Small intestine (tissue), 7 donors: ENCODE measurements around the gene OMA1. TPM values are rescaled to one million over a fixed set of nuclear protein-coding genes. Genes with fewer than 3 reads are reported as not detected.

Source experiments
- DNase-seq, 2 donors: peaks; one replicate each; pipeline versions ENCODE4 v3.0.0 to v3.0.0-alpha.2; 2013
- FAIRE-seq: peaks from 2 replicates; lab custom pipeline; 2012; peaks lifted over from hg19 to GRCh38; lab: Jason Lieb, UNC
- H3K27ac ChIP-seq, 3 donors: one replicate each; pipeline ENCODE4 v1.5.1; 2013; ENCODE audit warnings: low read length in 2 of 3, mild to moderate bottlenecking in 2 of 3, control low read depth in 1 of 3, inconsistent platforms in 1 of 3, low read depth in 1 of 3, moderate library complexity in 1 of 3
- H3K27me3 ChIP-seq, 3 donors: one replicate each; pipeline ENCODE4 v1.6.1; 2013; ENCODE audit warnings: low read length in 3 of 3, inconsistent platforms in 1 of 3; ENCODE audit not compliant: control insufficient read depth in 3 of 3, insufficient read depth in 3 of 3
- H3K36me3 ChIP-seq, 3 donors: one replicate each; pipeline ENCODE4 v1.6.1; 2013; ENCODE audit warnings: low read length in 3 of 3, inconsistent platforms in 1 of 3, low read depth in 1 of 3, mild to moderate bottlenecking in 1 of 3, moderate library complexity in 1 of 3; ENCODE audit not compliant: control insufficient read depth in 3 of 3, insufficient read depth in 2 of 3
- H3K4me1 ChIP-seq, 3 donors: one replicate each; pipeline ENCODE4 v1.6.1; 2013; ENCODE audit warnings: low read length in 2 of 3, inconsistent platforms in 1 of 3, low read depth in 1 of 3, mild to moderate bottlenecking in 1 of 3, moderate library complexity in 1 of 3; ENCODE audit not compliant: control insufficient read depth in 3 of 3, insufficient read depth in 2 of 3
- H3K4me3 ChIP-seq, 3 donors: one replicate each; pipeline ENCODE4 v1.5.1; 2013; ENCODE audit warnings: low read length in 3 of 3, control low read depth in 1 of 3, inconsistent platforms in 1 of 3, low read depth in 1 of 3, mild to moderate bottlenecking in 1 of 3, moderate library complexity in 1 of 3
- H3K9me3 ChIP-seq, 2 donors: one replicate each; pipeline ENCODE4 v1.6.1; 2013; ENCODE audit warnings: low read depth in 1 of 2, low read length in 1 of 2; ENCODE audit not compliant: control insufficient read depth in 2 of 2, insufficient read depth in 1 of 2
- WGBS, 3 donors: extraction: QIAGEN DNeasy Blood & Tissue Kit; methylation state at CpG; one replicate each; pipeline ENCODE4 v1.1.7; 2013; 5-methylcytosine and 5-hydroxymethylcytosine counted together
- polyA plus RNA-seq, 4 donors: library from polyadenylated mRNA; stranded (reverse) in 3 of 4; unstranded in 1 of 4; fragments of 200-250 nt in 3 of 4; fragments of 120-200 nt in 1 of 4; gene quantifications; one replicate each; pipeline versions ENCODE4 v1.2.1 to v1.2.3, GENCODE V29; 2013
- donor health status: healthy with polysubstance abuse.
- donor health status: control.
- donor health status: control.
- donor health status: Bipolar disorder and iron deficiency.
- donor health status: healthy.

The OMA1 gene
- polyA plus RNA-seq, 4 donors: 7.3 to 39.9 (median 12.3) TPM

DNA sequence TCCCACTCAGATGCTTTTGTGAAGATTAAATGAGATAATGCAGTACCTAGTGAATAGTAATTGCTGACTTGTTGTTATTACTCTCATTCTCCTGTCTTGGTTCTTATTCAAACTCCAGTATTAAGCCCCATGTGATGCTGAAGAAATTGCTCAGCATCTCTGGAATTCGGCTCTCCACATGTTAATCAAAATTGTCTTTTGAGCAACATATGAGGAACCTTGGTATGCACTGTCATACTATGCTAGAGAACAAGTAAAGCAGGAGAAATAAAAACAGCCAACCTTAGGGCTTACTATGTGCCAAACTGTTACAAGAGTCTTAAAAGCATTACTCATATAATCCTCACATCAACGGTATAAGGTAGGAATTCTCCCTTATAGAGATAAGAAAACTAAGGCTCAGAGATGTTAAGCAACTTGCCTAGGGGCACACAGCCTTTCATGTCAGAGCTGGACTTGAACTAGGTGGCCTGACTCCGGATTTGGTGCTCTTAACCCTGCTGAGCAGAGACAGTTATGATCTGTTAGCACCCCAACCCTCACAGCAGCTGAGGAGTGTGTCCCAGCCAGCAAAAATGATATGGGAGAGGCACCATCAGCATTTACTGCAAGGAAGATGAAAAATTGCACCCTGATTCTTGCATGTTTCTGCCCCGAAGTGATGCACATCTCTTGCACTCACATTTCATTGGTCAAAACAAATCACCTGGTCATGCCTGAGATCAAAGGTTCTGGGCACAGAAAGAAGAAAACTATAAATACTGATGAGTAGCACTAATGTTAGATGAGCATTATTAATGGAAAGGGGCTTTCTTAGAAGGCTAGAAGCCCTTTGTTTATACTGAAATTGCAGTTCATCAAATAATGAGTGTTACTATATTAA lies 102.3 kb downstream of the OMA1 start:
- no peaks in the 10 kb centered on the region for H3K36me3 ChIP-seq
- H3K27me3 ChIP-seq: no peaks in the 10 kb centered on the region
- DNase-seq (no peak), FAIRE-seq (no peak)
- no peak overlapping the region for H3K4me3 ChIP-seq
- H3K4me1 ChIP-seq: no peaks in the 10 kb centered on the region
- H3K27ac ChIP-seq: no peak overlapping the region
- H3K9me3 ChIP-seq: no peaks in the 10 kb centered on the region
- WGBS, 3 donors: 57 to 77% (median 70%) methylated on average over 4 of the region's 4 CpGs

GRCh38 chr1:58442114-58442513 lies 104.4 kb downstream of the OMA1 start:
- Histone ChIP-seq H3K4me3 (no peak overlapping the region), H3K4me1 (no peaks in the 10 kb centered on the region), H3K36me3 (no peaks in the 10 kb centered on the region), H3K27me3 (no peaks in the 10 kb centered on the region), H3K27ac (no peak overlapping the region), H3K9me3 (no peaks in the 10 kb centered on the region)
- no peak for DNase-seq
- 87 to 94% (median 89%) methylated on average over 6 of the region's 6 CpGs for WGBS, 3 donors
- no peak for FAIRE-seq

DNA sequence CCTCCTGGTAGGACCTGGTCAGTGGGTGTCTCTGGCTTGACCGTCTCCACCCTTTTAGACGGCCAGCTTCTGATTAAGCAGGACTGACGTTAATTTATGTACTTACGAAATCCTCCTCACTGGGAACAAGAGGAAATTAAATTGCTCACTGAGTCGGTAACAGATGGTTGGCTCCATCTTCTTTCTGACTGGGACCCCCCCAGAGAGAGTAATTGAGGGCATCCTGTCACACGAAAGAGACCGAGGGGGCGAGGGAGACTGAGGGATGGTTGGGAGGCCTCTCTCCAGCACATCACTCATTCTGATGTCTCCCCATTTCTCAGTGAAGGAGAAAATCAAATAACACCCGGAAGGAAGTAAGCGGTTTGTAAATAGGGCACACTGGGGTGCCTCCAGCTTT lies 104.8 kb downstream of the OMA1 start:
- Histone ChIP-seq H3K4me3 (no peak overlapping the region), H3K9me3 (no peaks in the 10 kb centered on the region), H3K27ac (no peak overlapping the region), H3K27me3 (no peaks in the 10 kb centered on the region), H3K36me3 (no peaks in the 10 kb centered on the region), H3K4me1 (no peaks in the 10 kb centered on the region)
- 84 to 94% (median 89%) methylated on average over 10 of the region's 10 CpGs for WGBS, 3 donors
- no peak for FAIRE-seq
- DNase-seq: no peak

DNA sequence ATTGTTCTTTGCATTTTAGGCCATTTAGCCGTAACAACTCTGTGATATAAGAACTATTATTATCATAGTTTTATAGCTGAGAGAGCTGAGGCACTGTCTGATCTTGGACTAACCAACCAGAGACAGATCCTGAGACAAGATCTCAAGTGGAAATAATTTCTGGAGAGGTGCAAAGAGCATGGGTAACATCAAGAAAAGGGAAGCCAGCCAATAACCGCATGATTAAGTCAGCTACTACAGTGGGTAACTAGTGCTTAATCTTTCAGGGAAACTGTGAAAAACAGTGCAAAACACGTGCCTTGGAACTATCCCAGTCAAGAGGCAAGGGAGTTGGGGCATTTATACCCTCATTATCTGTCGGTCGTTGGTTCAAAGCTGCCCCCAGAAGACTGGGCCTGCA lies 105.8 kb downstream of the OMA1 start:
- WGBS, 3 donors: 71 to 89% (median 74%) methylated on average over 5 of the region's 5 CpGs
- DNase-seq (no peak), FAIRE-seq (no peak)
- no peaks in the 10 kb centered on the region for H3K4me1 ChIP-seq
- H3K36me3 ChIP-seq: no peaks in the 10 kb centered on the region
- H3K27ac ChIP-seq: no peak overlapping the region
- H3K4me3 ChIP-seq: no peak overlapping the region
- no peaks in the 10 kb centered on the region for H3K9me3 ChIP-seq
- H3K27me3 ChIP-seq: no peaks in the 10 kb centered on the region

DNA sequence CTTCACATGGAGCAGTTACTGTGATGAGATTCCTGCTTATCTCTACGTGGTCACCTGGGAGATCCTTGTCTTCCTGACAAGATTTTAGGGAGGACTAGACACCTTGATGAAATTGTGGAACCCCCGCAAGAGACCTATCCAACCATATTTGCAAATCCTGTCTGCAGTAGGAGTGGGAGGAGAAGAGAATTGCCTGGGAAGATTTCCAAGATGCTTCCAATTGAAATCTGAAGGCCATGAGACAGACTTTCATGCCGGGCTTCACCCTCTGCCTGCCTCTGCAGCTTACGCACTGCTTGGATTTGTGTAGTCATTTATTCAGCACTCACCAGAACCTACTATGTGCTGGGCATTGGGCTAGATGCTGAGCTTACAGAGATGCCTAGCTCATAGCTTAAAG lies 106.6 kb downstream of the OMA1 start:
- H3K9me3 ChIP-seq: no peaks in the 10 kb centered on the region
- no peak overlapping the region for H3K27ac ChIP-seq
- no peak for DNase-seq
- no peaks in the 10 kb centered on the region for H3K27me3 ChIP-seq
- no peaks in the 10 kb centered on the region for H3K36me3 ChIP-seq
- FAIRE-seq: no peak
- H3K4me3 ChIP-seq: no peak overlapping the region
- no peaks in the 10 kb centered on the region for H3K4me1 ChIP-seq
- WGBS, 3 donors: 81 to 93% (median 89%) methylated on average over 4 of the region's 4 CpGs

DNA sequence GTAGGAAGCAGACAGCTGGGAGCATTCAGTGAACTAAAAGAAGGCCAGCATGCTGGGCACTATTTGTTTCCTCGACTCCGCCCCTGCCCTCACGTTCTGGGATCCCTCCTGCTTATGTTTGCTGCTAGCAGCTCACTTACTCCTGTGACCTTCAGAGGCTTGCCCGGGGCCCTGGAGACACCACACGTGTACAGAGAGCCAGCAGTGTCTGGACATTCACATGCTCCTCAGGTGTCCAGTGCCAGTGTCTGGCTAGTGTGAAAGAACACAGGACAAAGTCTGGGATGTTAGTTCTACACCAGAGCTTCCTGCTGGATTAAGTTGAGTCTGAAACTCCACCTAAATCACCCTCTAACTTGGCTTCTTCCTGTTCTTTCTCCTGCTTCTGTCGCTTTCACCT lies 108.1 kb downstream of the OMA1 start:
- Histone ChIP-seq H3K27ac (no peak overlapping the region), H3K4me1 (no peaks in the 10 kb centered on the region), H3K9me3 (no peaks in the 10 kb centered on the region), H3K36me3 (no peaks in the 10 kb centered on the region), H3K4me3 (no peak overlapping the region), H3K27me3 (no peaks in the 10 kb centered on the region)
- WGBS, 3 donors: 52 to 69% (median 59%) methylated on average over 6 of the region's 6 CpGs
- no peak for DNase-seq
- FAIRE-seq: no peak

DNA sequence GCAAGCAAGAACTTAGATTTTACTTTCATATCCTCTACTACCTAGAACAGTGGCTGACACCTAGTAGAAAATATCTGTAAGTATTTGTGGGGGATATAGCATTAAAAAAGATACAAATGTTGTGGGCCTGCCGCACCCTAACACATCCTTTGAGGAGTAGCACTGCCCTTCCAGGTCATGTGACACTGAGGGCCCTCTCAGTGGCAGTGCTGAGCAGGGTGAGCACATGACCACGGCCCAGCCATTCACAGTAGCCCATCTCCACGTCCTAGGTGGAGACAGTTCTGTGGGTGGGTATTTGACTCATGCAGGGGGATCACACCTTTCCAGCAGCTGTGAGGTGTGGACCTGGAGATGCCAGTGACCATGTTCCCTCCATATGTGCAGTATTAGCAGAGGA lies 108.9 kb downstream of the OMA1 start:
- WGBS, 3 donors: 69 to 78% (median 77%) methylated on average over 3 of the region's 3 CpGs

GRCh38 chr1:58436615-58437297 lies 109.8 kb downstream of the OMA1 start:
- FAIRE-seq (no peak), DNase-seq (no peak)
- Histone ChIP-seq H3K4me3 (no peak overlapping the region), H3K9me3 (no peaks in the 10 kb centered on the region), H3K27me3 (no peaks in the 10 kb centered on the region), H3K36me3 (no peaks in the 10 kb centered on the region), H3K27ac (no peak overlapping the region), H3K4me1 (no peaks in the 10 kb centered on the region)
- 68 to 81% (median 74%) methylated on average over 5 of the region's 5 CpGs for WGBS, 3 donors

More for the DNA sequence above, 108.9 kb downstream of the OMA1 start:
- Histone ChIP-seq H3K36me3 (no peaks in the 10 kb centered on the region), H3K4me1 (no peaks in the 10 kb centered on the region), H3K27ac (no peak overlapping the region), H3K4me3 (no peak overlapping the region), H3K9me3 (no peaks in the 10 kb centered on the region), H3K27me3 (no peaks in the 10 kb centered on the region)
- DNase-seq (no peak), FAIRE-seq (no peak)
